DMS53 (cell line): ENCODE results near the gene LIMS2.

Experiments
- DNase-seq: peaks from one replicate; lab custom pipeline; 2025; lab: John Stamatoyannopoulos, UW

The LIMS2 gene

DNA sequence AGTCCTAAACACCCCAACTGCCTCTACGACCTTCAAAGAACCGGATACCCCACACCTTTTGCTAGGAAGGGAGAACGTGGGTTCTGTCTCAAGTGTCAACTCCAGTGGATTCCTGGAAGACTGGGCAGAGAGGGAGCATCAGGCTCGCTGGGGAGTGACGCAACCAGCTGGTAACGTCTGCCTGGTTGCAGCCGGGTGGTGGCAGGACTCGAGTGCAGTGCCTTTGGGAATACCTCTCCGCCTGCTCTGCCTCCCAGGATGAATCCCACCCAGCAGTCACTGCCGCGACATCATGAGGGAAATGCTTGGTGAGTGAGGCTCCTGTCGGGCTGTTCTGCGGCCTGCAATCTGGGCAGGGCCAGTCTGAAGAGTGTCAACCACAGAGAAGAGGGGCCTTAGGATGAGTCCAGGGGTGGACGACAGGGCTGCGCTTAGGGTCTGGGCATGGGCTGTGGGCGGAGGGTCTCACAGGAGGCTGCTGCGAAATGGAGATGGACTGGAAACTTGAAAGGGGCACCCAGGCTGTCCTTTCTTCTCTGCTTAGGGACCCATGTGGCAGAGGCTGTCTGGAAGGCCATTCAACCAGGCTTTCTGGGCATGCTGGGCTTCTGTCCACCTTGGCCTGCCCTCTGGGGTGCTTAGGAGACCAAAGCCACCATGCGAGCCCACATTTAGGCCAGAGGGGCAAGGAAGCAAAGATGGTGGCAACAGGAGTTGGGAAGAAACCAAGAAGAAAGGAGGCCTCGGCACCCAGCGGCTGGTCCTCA lies 16.5 kb downstream of the LIMS2 start:
- DNase-seq, result no peak

DNA sequence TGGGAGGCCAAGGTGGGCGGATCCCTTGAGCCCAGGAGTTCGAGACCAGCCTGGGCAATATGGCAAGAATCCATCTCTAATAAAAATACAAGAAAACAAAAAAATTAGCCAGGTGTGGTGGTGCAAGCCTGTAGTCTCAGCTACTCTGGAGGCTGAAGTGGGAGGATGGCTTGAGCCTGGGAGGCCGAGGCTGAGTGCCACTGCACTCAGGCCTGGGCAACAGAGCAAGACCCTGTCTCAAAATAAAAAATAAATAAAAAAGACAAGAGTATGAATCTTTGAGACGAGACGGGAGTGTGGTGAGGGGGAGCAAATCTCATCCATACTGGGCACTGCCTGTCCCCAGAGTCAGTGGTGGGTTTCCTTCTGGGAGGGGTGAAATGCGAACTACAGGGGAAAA lies 17.2 kb downstream of the LIMS2 start:
- DNase-seq, result no peak

DNA sequence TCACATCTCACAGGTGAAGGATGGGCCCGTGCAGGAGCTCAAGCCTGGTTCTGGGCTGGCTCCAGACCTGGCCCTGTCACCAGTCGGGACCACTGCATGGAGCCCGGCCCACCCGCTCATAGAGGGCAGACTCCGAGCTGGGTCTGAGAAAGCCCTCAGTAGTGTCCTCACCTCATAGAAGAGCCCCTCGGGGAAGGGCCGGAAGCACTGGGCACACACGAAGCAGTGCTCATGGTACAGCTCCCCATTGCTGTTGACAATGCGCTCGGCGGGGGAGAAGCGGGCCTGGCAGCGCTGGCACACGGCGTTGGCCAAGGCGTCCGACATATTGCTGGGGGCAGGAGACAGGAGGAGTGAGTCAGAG lies 18.1 kb downstream of the LIMS2 start:
- DNase-seq, result no peak

DNA sequence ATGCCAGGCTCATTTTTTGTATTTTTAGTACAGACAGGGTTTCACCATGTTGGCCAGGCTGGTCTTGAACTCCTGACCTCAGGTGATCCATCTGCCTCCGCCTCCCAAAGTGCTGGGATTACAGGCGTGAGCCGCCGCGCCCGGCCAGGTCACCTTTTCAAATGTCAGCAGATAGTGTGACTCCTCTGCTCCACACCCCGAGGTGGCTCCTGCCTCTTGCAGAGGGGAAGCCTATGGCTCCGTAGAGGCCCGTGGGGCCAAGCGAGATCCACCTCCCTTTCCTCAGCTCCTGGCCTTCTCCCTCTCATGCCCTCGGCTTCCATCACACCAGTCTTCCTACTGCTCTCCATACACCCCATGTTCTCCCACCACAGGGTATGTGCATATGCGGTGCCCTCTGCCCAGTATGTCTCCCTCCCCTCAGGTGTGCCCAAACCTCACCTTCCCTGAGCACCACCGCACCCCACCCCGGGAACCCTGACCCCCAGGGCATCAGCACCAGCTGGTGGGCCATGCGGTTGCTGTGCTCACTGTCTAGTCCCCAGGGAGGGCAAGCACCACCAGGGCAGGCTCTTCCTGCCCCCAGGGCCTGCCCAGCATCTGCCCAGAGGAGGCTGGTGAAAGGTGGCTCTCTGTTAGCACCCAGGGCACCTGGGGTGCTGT lies 18.6 kb downstream of the LIMS2 start:
- DNase-seq, result no peak

DNA sequence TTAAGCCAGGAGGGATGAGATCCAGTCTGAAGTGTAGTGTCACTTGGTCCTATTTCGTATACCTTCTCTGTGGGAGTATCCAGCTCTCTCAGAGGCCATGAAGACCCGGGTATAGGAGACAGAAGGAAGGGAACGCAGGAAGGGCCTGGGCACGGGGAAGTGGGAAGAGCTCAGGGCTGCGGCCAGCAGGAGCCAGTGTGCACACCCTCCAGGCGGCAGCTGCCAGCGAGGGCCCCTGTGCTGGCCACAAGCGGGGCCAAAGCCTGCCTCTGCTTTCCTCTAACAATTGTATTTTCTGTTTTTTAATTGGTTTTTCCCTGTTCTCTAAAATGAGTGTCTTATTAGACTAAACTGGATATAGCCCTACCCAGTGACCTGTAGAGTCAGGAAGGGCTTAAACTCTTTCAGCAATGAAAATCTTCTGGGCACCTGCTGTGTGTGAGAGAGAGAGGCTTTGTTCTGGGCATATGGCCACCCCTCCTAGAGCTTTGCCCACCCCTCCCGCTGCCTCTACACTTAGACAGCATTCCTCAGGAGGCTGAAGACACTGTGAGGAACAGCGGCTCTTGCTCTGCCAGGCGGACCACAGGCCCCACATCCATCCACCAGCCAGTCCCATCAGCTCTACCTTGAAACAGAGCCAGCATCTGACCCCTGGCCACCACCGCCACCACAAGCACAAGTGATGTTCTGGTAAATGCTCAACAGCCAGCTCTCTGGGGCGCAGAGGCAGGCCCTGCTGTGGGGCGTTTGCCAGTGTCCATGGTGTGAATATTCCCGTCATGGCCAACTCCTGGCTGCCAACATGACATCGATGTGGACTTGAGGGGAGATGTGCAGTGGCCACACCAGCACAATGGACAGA lies 19.9 kb downstream of the LIMS2 start:
- DNase-seq, result no peak

DNA sequence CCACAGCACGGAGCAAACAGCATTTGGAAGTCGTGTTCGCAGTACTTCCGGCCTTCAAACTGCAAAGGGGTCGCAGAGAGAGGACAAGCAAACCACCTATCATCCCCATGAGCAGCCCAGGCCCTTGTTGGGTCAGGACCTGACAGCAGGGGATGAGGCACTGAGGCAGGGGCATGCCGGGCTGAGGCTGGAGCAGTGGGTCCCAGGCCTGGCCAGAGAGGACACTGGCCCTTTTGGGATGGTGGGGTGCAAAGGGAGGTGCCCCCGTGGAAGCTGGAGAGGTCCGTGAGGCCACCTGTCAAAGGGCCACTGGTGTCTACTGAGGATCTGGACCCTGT lies 20.5 kb downstream of the LIMS2 start:
- DNase-seq, result no peak

DNA sequence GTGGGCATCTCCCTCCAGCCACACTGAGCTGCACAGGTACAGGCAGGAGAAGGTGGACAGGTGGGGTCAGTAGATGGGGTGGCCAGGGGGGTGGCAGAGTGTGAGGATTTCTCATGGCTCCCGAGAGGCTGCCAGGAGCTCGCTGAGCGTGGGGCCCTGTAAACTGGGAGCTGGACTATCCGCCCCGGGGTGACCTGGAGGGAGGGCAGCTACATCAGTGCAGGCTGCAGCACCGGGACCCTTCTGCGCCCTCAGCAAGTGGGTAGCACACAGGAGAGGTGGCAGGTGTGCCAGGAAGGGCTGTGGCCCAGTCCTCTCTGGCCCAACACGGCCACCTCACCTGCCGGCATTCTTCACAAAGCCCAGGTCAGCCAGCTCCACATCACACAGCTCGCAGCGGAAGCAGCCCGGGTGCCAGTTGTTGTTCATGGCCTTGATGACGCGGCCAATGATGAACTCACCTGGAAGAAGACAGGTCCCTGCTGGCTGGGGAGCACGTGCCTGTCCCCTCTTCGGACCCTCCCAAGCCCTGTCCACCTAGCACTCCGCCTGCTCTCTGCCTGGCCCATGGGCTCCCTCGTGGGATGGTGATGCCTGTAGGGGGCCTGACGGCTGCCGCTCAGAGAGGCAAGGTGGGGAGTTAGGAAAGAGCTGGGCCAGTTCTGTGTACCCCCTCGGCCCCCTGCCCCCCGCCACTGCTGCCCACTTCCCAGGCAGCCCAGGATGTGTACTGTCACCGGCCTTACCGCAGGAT lies 21.1 kb downstream of the LIMS2 start:
- no peak for DNase-seq

DNA sequence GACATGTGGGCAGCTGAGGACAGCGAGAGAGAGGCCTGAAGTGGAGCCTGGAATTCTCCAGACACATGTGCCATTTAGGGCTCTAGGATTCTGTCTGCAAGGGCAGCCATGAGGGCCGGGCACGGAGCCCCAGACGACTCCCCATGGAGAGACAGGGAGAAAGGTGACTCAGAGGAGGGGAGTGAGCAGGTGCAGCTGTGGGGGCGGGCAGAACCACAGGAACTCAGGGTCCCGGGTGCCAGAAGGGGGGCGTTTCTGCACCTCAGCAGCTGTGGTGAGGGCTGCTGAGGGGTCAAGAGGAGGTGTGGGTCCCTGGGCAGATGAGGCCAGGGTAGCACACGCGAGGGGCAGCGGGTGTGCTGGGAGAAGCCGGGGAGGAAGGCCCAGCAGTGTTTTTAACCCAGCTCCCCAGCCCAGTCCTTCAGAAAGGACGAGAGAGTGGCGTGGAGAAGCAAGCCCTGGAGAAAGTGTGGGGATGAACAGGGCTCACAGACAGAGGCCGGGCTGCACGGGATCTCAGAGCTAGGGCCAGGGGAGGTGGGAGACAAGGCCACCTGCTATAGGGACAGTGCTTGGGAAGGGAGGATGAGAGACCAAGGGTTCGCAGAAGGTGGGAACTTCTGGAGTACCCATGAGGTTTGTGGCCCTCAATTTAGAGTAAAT lies 21.8 kb downstream of the LIMS2 start:
- no peak for DNase-seq

DNA sequence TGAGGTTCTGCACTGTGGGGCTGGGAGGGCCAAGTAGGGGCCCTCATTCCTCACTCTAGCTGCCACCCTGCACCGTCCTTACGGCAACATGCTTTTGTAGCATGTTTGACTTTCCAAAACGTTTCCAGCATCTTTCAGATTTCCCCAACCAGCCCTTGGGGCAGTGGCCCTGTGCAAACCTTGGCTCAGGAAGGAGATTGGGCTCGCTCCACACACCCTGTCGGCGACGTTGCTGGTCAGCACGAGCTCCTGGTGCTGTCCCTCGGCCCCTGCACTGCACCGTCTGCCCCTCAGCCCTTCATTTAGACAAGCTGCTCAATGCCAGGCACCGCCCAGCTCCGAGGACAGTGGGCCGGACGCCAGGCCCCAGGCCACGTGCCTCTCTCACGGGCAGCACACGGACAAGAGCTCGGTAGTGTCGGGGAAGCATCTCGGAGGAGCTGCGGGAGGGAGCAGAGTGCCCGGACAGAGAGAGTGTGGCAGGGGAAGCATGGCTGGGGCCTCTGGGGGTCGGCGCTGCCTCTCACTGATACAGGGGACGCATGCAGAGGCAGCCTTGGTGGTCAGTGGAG lies 22.5 kb downstream of the LIMS2 start:
- DNase-seq, result no peak

DNA sequence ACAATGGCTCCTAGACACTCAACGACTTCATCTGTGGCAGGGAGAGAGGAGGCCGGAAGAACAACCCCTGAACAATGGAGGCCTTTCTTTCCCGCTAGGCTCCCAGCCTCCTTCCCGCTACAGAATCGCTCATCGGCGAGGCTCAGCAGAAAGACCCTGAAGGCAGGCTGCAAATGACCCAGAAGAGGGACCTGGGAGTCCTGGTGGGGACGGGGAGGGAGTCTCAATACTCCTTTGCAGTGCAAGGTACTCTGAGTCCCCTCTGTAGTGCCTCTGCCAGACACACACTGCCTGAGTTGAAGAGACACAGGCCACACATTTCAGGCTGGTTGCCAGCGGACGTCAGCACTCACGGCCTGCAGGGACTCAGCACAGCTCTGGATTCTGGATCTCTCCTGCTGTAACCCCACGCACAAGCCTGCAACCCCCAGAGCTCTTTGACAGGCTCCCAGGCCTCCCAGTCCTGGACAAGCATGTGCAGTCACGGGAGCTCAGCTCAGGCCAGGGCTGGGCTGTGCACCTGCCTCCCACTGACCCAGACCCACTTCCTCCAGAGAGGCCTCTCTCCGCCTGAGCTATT lies 23.3 kb downstream of the LIMS2 start:
- no peak for DNase-seq

DNA sequence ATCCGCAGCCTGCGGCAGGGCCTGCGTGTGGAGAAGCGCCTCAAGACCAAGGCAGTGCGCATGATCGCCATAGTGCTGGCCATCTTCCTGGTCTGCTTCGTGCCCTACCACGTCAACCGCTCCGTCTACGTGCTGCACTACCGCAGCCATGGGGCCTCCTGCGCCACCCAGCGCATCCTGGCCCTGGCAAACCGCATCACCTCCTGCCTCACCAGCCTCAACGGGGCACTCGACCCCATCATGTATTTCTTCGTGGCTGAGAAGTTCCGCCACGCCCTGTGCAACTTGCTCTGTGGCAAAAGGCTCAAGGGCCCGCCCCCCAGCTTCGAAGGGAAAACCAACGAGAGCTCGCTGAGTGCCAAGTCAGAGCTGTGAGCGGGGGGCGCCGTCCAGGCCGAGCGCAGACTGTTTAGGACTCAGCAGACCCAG lies 23.9 kb downstream of the LIMS2 start:
- no peak for DNase-seq

DNA sequence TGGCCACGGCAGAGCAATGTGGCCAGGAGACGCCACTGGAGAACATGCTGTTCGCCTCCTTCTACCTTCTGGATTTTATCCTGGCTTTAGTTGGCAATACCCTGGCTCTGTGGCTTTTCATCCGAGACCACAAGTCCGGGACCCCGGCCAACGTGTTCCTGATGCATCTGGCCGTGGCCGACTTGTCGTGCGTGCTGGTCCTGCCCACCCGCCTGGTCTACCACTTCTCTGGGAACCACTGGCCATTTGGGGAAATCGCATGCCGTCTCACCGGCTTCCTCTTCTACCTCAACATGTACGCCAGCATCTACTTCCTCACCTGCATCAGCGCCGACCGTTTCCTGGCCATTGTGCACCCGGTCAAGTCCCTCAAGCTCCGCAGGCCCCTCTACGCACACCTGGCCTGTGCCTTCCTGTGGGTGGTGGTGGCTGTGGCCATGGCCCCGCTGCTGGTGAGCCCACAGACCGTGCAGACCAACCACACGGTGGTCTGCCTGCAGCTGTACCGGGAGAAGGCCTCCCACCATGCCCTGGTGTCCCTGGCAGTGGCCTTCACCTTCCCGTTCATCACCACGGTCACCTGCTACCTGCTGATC lies 24.4 kb downstream of the LIMS2 start:
- no peak for DNase-seq

DNA sequence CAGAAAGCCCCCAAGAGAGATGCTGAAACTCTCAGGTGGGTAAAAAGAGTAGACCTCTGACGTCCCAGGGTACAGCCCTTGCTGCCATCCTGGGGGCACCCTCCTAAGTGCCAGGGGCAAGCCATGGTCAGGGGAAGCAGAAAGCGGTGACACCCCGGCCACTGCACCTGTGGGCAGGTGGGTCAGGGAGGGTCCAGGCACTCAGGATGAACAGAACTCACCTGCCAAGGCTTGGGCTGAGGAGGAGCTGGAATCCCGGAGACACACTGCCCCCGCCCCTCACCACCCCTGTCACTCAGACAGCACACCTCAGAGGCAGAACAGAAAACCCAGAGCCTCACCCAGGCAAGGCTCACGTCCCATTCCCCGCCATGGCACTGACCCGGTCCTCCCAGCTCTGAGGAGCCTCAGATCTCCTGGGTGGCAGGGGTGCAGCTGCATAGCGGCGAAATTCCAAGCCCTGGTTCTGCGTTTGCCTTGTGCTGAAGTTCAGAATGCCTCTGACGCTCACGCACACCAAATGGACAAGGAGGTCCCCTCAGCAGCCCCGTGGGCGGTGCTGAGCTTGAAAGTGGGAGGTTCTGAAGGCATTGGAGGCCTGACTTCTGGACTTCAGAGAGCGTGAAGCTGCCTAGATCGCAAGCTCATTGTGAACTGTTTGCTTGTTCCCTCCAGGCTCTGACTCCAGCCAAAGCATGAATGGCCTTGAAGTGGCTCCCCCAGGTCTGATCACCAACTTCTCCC lies 25.1 kb downstream of the LIMS2 start:
- DNase-seq, result peak; percentile 21

DNA sequence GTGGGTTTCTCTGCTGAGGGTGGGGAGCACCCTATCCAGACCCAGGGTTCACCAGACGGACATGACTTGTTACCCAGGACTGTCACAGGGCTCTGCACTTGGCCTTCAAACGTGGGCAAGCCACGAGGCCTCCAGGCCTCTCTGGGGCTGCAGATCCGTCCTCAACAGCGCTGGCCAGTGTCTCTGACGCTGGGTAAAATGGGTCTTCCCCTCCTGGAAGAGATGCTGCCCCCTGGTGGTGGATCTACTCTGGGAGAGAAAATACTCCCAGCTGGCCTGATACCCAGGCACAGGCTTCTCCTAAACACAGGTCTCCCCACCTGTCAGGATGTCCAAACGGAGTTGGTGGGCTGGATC lies 25.7 kb downstream of the LIMS2 start:
- peak; percentile 96 for DNase-seq

DNA sequence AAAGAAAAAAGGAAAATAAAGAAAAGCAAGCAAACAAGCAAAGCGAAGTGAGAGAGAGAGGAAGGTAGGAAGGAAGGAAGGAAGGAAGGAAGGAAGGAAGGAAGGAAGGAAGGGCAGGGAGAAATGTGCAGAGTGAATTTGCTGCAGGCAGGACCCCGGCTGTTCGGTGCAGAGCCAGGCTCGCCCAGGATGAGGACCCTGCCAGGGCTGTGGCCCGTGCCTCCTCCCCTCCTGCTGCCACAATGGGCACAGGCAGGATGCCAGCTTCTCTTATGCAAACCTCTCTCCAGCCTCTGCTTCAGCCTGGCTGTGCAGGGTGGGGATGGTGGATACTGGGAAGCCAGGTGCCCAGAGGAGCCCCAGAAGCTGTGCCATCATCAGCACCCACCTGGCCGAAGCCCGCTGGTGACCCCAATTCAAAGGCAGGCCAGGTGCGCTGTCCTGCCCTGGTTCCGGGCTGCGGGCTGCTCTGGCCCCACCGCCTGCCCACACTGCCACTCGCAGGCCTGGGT lies 26.2 kb downstream of the LIMS2 start:
- DNase-seq, result peak; percentile 26

DNA sequence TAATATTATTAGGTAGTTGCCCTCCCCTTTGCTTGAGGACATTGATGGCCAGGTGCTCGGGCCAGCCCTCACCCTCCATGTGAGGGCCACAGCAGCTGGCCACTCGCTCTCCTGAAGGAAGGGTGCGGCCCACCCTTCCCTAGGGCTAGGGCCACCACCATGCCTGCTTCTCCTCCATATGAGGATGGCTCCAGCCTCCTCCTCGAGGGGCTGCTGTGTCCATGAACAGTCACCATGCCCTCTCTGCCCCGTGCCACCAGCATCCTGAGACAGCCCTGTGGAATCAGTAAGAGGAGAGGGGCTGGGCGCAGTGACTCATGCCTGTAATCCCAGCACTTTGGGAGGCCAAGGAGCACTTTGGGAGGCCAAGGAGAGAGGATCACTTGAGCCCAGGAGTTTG lies 27.0 kb downstream of the LIMS2 start:
- no peak for DNase-seq

DNA sequence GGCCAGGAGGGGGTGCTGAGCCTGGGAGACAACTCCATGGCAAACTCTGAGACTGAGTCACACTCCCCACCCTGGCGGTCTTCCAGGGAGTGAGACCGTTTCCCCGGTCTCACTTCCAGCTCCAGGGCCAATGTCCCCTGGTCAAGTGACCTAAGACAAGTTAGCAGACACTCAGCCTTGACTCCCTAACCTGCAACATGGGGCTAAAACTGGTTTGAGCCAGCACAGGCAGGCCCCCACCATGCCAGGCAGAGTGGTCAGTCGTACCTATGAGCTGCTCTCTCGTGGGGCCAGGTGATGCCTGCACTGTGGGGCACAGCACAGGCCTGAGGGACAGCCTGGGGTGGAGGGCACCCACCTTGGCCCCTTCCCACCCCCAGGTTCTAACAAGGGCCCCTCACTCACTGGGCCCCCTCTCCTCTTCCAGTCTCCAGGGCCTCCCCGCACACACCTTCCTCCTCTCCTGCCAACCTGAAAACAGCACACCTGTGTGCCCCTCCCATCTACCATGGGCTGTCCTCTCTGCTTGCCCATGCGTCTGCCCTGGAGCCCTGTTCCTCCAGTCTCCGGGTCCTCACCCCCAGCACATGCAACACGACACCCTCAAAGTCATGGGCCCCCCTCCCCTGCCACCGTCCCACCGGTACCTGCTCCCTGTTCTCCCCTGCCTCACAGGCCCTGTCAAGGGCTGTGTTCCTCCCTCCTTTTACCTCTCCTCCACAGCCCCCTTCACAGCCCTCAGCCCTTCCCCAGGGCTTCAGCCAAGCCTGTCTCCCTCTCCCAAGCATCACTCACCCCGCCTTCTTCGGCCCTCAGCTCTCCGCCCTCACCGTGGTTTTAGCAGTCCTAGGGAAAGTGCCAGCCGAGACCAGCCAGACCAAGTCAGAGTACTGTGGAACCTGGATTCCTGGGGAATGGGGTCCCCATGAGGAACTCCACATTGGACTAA lies 27.8 kb downstream of the LIMS2 start:
- DNase-seq, result no peak

DNA sequence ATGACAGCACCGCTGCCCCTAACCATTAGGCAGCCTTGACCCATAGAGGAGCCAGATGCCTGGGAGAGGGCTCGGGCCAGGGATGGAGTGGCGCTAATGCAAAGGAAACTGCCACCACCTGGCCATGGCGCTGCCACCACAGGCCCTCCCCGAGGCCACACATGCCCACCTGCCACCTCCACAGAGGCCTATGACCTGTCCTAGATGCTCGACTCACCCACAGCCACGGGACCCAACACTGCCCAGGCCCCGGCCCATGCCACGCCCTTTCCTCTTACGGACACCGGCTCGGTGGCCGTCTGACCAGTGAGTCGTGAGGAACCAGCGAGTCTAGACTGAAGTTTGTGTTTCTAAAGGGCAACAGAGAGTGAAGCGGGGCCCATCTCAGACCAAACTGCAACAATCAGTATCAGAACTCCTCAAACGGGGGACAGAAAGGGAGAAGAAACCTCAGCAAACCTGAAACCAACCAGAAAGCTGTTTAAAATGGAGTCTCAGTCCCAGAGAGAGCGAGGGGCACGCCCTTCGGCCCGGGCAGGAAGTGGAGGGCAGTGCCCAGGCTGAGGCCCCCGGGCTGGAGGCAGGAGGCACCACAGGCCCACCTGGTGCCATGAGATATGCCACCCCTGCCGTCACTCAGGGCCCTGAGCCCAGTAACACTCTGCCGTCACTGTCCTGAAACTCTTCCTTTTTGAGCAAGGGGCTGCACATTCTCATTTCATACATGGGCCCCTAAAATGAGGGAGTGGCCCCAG lies 28.7 kb downstream of the LIMS2 start:
- no peak for DNase-seq
